DMS79 treated with DMSO at 0.1 percent for 48 hours (cell line): ENCODE measurements around the gene EPB42.
A peak's percentile ranks its signal among the peaks of the same experiment; 100 is the strongest.
"Not testable (repeated sequence)": the region's sequence is repeated elsewhere in the genome, so short reads cannot be mapped to it uniquely, and the experiment has no call there.

Experiments
- DNase-seq: peaks from one replicate; lab custom pipeline; 2025; lab: John Stamatoyannopoulos, UW

The EPB42 gene

GRCh38 chr15:43241100-43241499 lies 20.3 kb upstream of the EPB42 start:
- no peak for DNase-seq

- DNase-seq = no peak
Observed at GRCh38 chr15:43239732-43240491, 19.1 kb upstream of the EPB42 start.

- DNase-seq = no peak
Observed at GRCh38 chr15:43238671-43239131, 17.9 kb upstream of the EPB42 start.

- DNase-seq = no peak
Observed at GRCh38 chr15:43237842-43238470, 17.1 kb upstream of the EPB42 start.

- DNase-seq = no peak
Observed at GRCh38 chr15:43235536-43235935, 14.7 kb upstream of the EPB42 start.

GRCh38 chr15:43232289-43232874 lies 11.6 kb upstream of the EPB42 start:
- DNase-seq = no peak

GRCh38 chr15:43230640-43231115 lies 9.9 kb upstream of the EPB42 start:
- DNase-seq = no peak

GRCh38 chr15:43229977-43230376 lies 9.2 kb upstream of the EPB42 start:
- no peak for DNase-seq

- no peak for DNase-seq
Observed at GRCh38 chr15:43226436-43227305, 5.9 kb upstream of the EPB42 start.

- not testable (repeated sequence) for DNase-seq
Observed at GRCh38 chr15:43225950-43226255, 5.1 kb upstream of the EPB42 start.

- DNase-seq = peak; percentile 40
Observed at GRCh38 chr15:43225201-43225949, 4.6 kb upstream of the EPB42 start.

GRCh38 chr15:43221422-43221821 lies 604 bp upstream of the EPB42 start:
- DNase-seq = no peak

- DNase-seq = no peak
Observed at GRCh38 chr15:43219929-43220928, 589 bp downstream of the EPB42 start.

GRCh38 chr15:43218908-43219706 lies 1.7 kb downstream of the EPB42 start:
- no peak for DNase-seq

GRCh38 chr15:43215961-43216360 lies 4.9 kb downstream of the EPB42 start:
- DNase-seq = no peak

GRCh38 chr15:43214592-43215295 lies 6.1 kb downstream of the EPB42 start:
- DNase-seq = no peak

GRCh38 chr15:43214169-43214568 lies 6.6 kb downstream of the EPB42 start:
- no peak for DNase-seq

GRCh38 chr15:43213466-43213865 lies 7.4 kb downstream of the EPB42 start:
- no peak for DNase-seq

GRCh38 chr15:43212951-43213350 lies 7.9 kb downstream of the EPB42 start:
- DNase-seq = no peak
